Fibroblast of lung (primary cell): Measurements from ENCODE around the gene AGPAT1. TPM values are rescaled to one million over a fixed set of nuclear protein-coding genes. Genes with fewer than 3 reads are reported as not detected.

Experiments
- DNase-seq, 2 donors: peaks; one replicate each; pipeline versions ENCODE4 v3.0.0 to v3.0.0-alpha.2; 2010; ENCODE audit warnings: low read depth in 2 of 2
- H2AFZ ChIP-seq: 2 replicates; pipeline ENCODE4 v1.5.1; 2012; ENCODE audit warnings: low read length, control low read depth, inconsistent platforms
- H3K27ac ChIP-seq: 2 replicates; pipeline ENCODE4 v1.5.1; 2011; ENCODE audit warnings: low read length, control low read depth; ENCODE audit not compliant: insufficient read depth
- H3K27me3 ChIP-seq: 2 replicates; pipeline ENCODE4 v1.5.1; 2011; ENCODE audit warnings: mild to moderate bottlenecking, low read length; ENCODE audit not compliant: control insufficient read depth, insufficient read depth
- H3K36me3 ChIP-seq: 2 replicates; pipeline ENCODE4 v1.5.1; 2011; ENCODE audit warnings: low read length; ENCODE audit not compliant: control insufficient read depth, insufficient read depth
- H3K4me1 ChIP-seq: 2 replicates; pipeline ENCODE4 v1.5.1; 2011; ENCODE audit warnings: low read length; ENCODE audit not compliant: control insufficient read depth, insufficient read depth; ENCODE audit errors: extremely low read depth
- H3K4me2 ChIP-seq: 2 replicates; pipeline ENCODE4 v1.5.1; 2011; ENCODE audit warnings: low read length, control low read depth; ENCODE audit not compliant: insufficient read depth; ENCODE audit errors: extremely low read depth
- H3K4me3 ChIP-seq, 4 experiments: fragments of 200-600 bp in 1 of 4; sonication (generic) in 1 of 4; replicated peaks in 1 of 4; 2 replicates each; pipeline ENCODE4 v1.5.1; 2011 to 2016; ENCODE audit warnings: low read length in 4 of 4, low read depth in 3 of 4, mild to moderate bottlenecking in 3 of 4, control low read depth in 2 of 4, inconsistent platforms in 1 of 4, mixed read lengths in 1 of 4; ENCODE audit not compliant: insufficient read depth in 1 of 4; ENCODE audit errors: control extremely low read depth in 1 of 4
- H3K79me2 ChIP-seq: 2 replicates; pipeline ENCODE4 v1.5.1; 2012; ENCODE audit warnings: mild to moderate bottlenecking, low read length, inconsistent platforms; ENCODE audit not compliant: control insufficient read depth, insufficient read depth
- H3K9ac ChIP-seq: 2 replicates; pipeline ENCODE4 v1.5.1; 2011; ENCODE audit warnings: mild to moderate bottlenecking, low read length, control low read depth; ENCODE audit not compliant: insufficient read depth
- H3K9me3 ChIP-seq: 2 replicates; pipeline ENCODE4 v1.5.1; 2012; ENCODE audit warnings: low read depth, low read length; ENCODE audit not compliant: control insufficient read depth, insufficient read depth
- H4K20me1 ChIP-seq: 2 replicates; pipeline ENCODE4 v1.5.1; 2011; ENCODE audit warnings: low read length; ENCODE audit not compliant: control insufficient read depth, insufficient read depth; ENCODE audit errors: extremely low read depth
- EZH2 ChIP-seq: IDR thresholded peaks from 2 replicates; pipeline ENCODE4 v1.5.1; 2012; ENCODE audit warnings: low read length, control low read depth, mild to moderate bottlenecking; ENCODE audit errors: missing control alignments
- polyA plus RNA-seq, 2 donors: library from polyadenylated mRNA; depleted of rRNA in 1 of 2; stranded (reverse) in 1 of 2; unstranded in 1 of 2; fragments of >200 nt; gene quantifications; 2 replicates each; pipeline ENCODE4 v1.2.1, GENCODE V29; 2011 to 2012; ENCODE audit warnings: missing spikeins in 1 of 2
- total RNA-seq: library from RNA; depleted of rRNA; stranded (reverse); fragments of >200 nt; gene quantifications from 2 replicates; pipeline ENCODE4 v1.2.1, GENCODE V29; 2014
- TF ChIP-seq, protein P1 (sequence below), 2 donors: IDR thresholded peaks in 1 of 2; conservative IDR thresholded peaks in 1 of 2; 1 replicate in 1 of 2; 2 replicates in 1 of 2; pipeline ENCODE4 v1.5.1; 2011 to 2012; ENCODE audit warnings: low read length in 2 of 2, control low read depth in 1 of 2, inconsistent platforms in 1 of 2, low read depth in 1 of 2, mild to moderate bottlenecking in 1 of 2

Gene AGPAT1
- total and polyA plus RNA-seq, 2 donors (not counting 1 experiment from before 2014, with no cell fraction given), result 22.1 to 79.0 TPM

- Histone ChIP-seq H3K79me2 (peaks cover 9% of the 10 kb centered on the region), H4K20me1 (no peaks in the 10 kb centered on the region), H3K9me3 (no peaks in the 10 kb centered on the region), H2AFZ (no peak overlapping the region), H3K9ac (no peak overlapping the region), H3K27me3 (no peaks in the 10 kb centered on the region), H3K36me3 (no peaks in the 10 kb centered on the region), H3K27ac (no peak overlapping the region), H3K4me2 (no peak overlapping the region), H3K4me3 (no peak overlapping the region), H3K4me1 (peaks cover 13% of the 10 kb centered on the region)
- TF ChIP-seq, protein P1, sequence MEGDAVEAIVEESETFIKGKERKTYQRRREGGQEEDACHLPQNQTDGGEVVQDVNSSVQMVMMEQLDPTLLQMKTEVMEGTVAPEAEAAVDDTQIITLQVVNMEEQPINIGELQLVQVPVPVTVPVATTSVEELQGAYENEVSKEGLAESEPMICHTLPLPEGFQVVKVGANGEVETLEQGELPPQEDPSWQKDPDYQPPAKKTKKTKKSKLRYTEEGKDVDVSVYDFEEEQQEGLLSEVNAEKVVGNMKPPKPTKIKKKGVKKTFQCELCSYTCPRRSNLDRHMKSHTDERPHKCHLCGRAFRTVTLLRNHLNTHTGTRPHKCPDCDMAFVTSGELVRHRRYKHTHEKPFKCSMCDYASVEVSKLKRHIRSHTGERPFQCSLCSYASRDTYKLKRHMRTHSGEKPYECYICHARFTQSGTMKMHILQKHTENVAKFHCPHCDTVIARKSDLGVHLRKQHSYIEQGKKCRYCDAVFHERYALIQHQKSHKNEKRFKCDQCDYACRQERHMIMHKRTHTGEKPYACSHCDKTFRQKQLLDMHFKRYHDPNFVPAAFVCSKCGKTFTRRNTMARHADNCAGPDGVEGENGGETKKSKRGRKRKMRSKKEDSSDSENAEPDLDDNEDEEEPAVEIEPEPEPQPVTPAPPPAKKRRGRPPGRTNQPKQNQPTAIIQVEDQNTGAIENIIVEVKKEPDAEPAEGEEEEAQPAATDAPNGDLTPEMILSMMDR (conservative IDR thresholded peaks at IDR 0.05 in 1 of 2, IDR thresholded peaks at IDR 0.05 in 1 of 2; ENCODE audit: low read depth in 1 of 2, low read length in 2 of 2), result no peak
- no peak for TF ChIP-seq EZH2
- no peak for DNase-seq
These were observed 25.7 kb downstream of the AGPAT1 start for GRCh38 chr6:32149932-32150870.

GRCh38 chr6:32149092-32149755, 26.7 kb downstream of the AGPAT1 start:
- H3K36me3 ChIP-seq, result no peaks in the 10 kb centered on the region
- DNase-seq, result no peak
- no peak overlapping the region for H2AFZ ChIP-seq
- no peaks in the 10 kb centered on the region for H4K20me1 ChIP-seq
- no peaks in the 10 kb centered on the region for H3K27me3 ChIP-seq
- TF ChIP-seq EZH2, result no peak
- TF ChIP-seq, protein P1 (conservative IDR thresholded peaks at IDR 0.05 in 1 of 2, IDR thresholded peaks at IDR 0.05 in 1 of 2; ENCODE audit: low read depth in 1 of 2, low read length in 2 of 2), result no peak
- H3K9ac ChIP-seq, result no peak overlapping the region
- H3K79me2 ChIP-seq, result peaks cover under 1% of the 10 kb centered on the region
- H3K4me1 ChIP-seq, result peaks cover 13% of the 10 kb centered on the region
- H3K27ac ChIP-seq, result no peak overlapping the region
- no peak overlapping the region for H3K4me2 ChIP-seq
- H3K4me3 ChIP-seq, result no peak overlapping the region
- no peaks in the 10 kb centered on the region for H3K9me3 ChIP-seq
